Naive B cell (primary cell): ENCODE measurements around the gene TTF2. TPM values are rescaled to one million over a fixed set of nuclear protein-coding genes. Genes with fewer than 3 reads are reported as not detected.
A peak's percentile ranks its signal among the peaks of the same experiment; 100 is the strongest.

Source experiments
- ATAC-seq, 2 donors: fragments of 150-1000 bp; cut with Tn5 transposase; 2 replicates each; pipeline ENCODE4 v1.10.0; 2021; ENCODE audit warnings: low read depth in 2 of 2, mild to moderate bottlenecking in 2 of 2, moderate library complexity in 2 of 2
- DNase-seq: peaks from one replicate; pipeline ENCODE4 v3.0.0; 2022
- H3K27ac Mint-ChIP-seq, 6 donors: one replicate each; pipeline ENCODE4 v1.8.0; 2020 to 2022; ENCODE audit warnings: mild to moderate bottlenecking in 6 of 6, mixed read lengths in 6 of 6, moderate library complexity in 5 of 6, inconsistent platforms in 2 of 6
- H3K27me3 Mint-ChIP-seq, 3 donors: one replicate each; pipeline ENCODE4 v1.8.0; 2021 to 2022; ENCODE audit warnings: mixed read lengths in 3 of 3, mild to moderate bottlenecking in 1 of 3
- H3K36me3 Mint-ChIP-seq, 2 donors: one replicate each; pipeline ENCODE4 v1.8.0; 2020 to 2022; ENCODE audit warnings: mixed read lengths in 2 of 2, inconsistent platforms in 1 of 2, mild to moderate bottlenecking in 1 of 2
- H3K4me1 Mint-ChIP-seq, 3 donors: one replicate each; pipeline ENCODE4 v1.8.0; 2020 to 2022; ENCODE audit warnings: mixed read lengths in 3 of 3, inconsistent platforms in 1 of 3, mild to moderate bottlenecking in 1 of 3, moderate library complexity in 1 of 3
- H3K4me3 Mint-ChIP-seq, 8 donors: one replicate each; pipeline ENCODE4 v1.8.0; 2020 to 2022; ENCODE audit warnings: mild to moderate bottlenecking in 8 of 8, mixed read lengths in 8 of 8, moderate library complexity in 8 of 8, inconsistent platforms in 2 of 8
- H3K9me3 Mint-ChIP-seq, 7 donors: one replicate each; pipeline ENCODE4 v1.8.0; 2020 to 2022; ENCODE audit warnings: mixed read lengths in 7 of 7, mild to moderate bottlenecking in 5 of 7, inconsistent platforms in 2 of 7, moderate library complexity in 1 of 7
- polyA plus RNA-seq, 6 donors: library from polyadenylated mRNA; unstranded; fragments of 300-500 nt; fragmentation: Illumina TruSeq; gene quantifications; one replicate each; pipeline ENCODE4 v1.2.3, GENCODE V29; 2021; ENCODE audit warnings: low read depth in 6 of 6

Gene TTF2
- polyA plus RNA-seq, 6 donors from 2014 or later = 2.9 to 14.3 (median 10.9) TPM

DNA sequence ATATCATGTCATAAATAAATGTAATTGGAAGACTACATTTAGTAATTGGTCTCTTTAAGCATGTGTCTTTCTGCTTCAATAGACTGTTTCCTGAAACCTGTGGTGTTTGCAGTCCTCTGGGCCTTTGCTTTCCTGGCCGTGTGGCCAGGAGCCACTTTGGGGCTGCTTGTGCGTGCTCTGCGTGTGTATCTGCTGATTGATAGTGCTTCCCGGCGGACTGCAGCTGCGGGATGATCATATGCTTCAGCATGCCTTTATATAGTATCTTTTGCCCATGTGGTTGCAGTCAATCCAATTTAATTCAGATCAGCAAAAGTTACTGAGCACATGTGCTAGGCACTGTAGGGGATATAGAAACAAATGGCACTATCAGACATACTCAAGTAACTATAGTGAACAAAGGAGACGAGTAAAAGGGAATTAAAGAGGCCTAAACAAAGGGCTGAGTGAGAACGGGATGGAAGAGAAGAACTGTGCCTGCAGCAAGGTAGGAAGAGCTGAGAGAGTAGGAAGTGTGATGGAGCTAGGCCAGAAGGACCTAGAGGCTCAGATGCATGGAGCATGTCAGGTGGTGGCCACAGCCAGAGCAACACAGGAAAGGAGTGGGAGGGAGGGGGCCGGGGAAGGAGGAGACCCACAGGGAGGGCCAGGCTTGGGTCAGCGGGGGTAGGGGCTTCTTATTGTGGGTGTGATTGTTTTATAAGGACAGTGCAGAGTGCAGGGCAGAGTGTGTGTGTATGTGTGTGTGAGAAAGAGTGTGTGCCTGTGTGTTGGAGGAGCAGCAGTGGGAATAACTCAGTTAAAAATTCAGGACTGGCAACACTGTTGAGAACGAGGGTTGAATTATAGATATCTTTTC is 27.2 kb upstream of the TTF2 start:
- no peaks in the 10 kb centered on the region for H3K36me3 Mint-ChIP-seq
- H3K27me3 Mint-ChIP-seq = no peaks in the 10 kb centered on the region
- no peak overlapping the region for H3K4me3 Mint-ChIP-seq
- no peak overlapping the region for H3K27ac Mint-ChIP-seq
- H3K9me3 Mint-ChIP-seq = no peaks in the 10 kb centered on the region
- ATAC-seq (no peak), DNase-seq (no peak)
- peaks cover 0 to 5% (median 4%) of the 10 kb centered on the region in 3 donors for H3K4me1 Mint-ChIP-seq

- no peak for ATAC-seq
- H3K36me3 Mint-ChIP-seq = no peaks in the 10 kb centered on the region
- no peaks in the 10 kb centered on the region for H3K9me3 Mint-ChIP-seq
- no peak overlapping the region for H3K27ac Mint-ChIP-seq
- peaks cover 0 to 5% (median 4%) of the 10 kb centered on the region in 3 donors for H3K4me1 Mint-ChIP-seq
- no peaks in the 10 kb centered on the region for H3K27me3 Mint-ChIP-seq
- no peak for DNase-seq
- peak overlapping the region in 1 of 8 donors; percentile 38 for H3K4me3 Mint-ChIP-seq
Observed at GRCh38 chr1:117033772-117034171, 26.4 kb upstream of the TTF2 start.

GRCh38 chr1:117034791-117035290 is 25.3 kb upstream of the TTF2 start:
- Mint-ChIP-seq H3K27ac (no peak overlapping the region), H3K4me1 (peaks cover 0 to 5% (median 4%) of the 10 kb centered on the region in 3 donors), H3K4me3 (no peak overlapping the region), H3K9me3 (no peaks in the 10 kb centered on the region), H3K36me3 (no peaks in the 10 kb centered on the region), H3K27me3 (no peaks in the 10 kb centered on the region)
- DNase-seq (no peak), ATAC-seq (no peak)

DNA sequence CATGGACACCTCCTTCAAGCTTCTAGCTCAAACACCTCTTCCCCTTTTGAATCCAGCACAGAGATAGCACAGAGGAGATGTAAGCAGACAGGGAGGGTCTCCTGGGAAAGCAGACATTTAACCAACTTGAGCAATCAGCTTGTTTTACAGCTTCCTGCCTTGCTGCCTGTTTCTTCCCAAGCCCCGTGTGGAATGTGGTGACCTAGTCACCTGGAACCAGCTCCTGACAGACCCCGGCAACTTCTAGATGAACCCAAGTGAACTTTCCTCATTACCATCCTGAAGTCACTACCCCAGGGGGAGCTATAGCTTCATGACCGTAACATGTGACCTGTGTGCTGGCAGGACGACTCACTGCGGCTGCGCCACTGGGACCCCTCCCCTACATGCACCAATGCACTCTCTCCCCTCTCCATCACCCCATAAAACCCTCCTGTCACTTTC is 24.1 kb upstream of the TTF2 start:
- DNase-seq (no peak), ATAC-seq (no peak)
- H3K4me3 Mint-ChIP-seq = no peak overlapping the region
- no peak overlapping the region for H3K27ac Mint-ChIP-seq
- no peaks in the 10 kb centered on the region for H3K36me3 Mint-ChIP-seq
- H3K27me3 Mint-ChIP-seq = no peaks in the 10 kb centered on the region
- peaks cover 0 to 5% (median 4%) of the 10 kb centered on the region in 3 donors for H3K4me1 Mint-ChIP-seq
- no peaks in the 10 kb centered on the region for H3K9me3 Mint-ChIP-seq

- ATAC-seq (no peak), DNase-seq (no peak)
- Mint-ChIP-seq H3K27me3 (no peaks in the 10 kb centered on the region), H3K4me1 (peaks cover 0 to 3% (median 3%) of the 10 kb centered on the region in 3 donors), H3K36me3 (no peaks in the 10 kb centered on the region), H3K27ac (no peak overlapping the region), H3K4me3 (no peak overlapping the region), H3K9me3 (peaks cover 0 to 5% (median 0%) of the 10 kb centered on the region in 7 donors)
Observed at GRCh38 chr1:117037802-117038201, 22.3 kb upstream of the TTF2 start.

GRCh38 chr1:117038236-117038635 is 21.9 kb upstream of the TTF2 start:
- H3K27me3 Mint-ChIP-seq = no peaks in the 10 kb centered on the region
- no peak overlapping the region for H3K27ac Mint-ChIP-seq
- DNase-seq (no peak), ATAC-seq (no peak)
- H3K4me1 Mint-ChIP-seq = no peaks in the 10 kb centered on the region
- H3K9me3 Mint-ChIP-seq = peaks cover 0 to 5% (median 0%) of the 10 kb centered on the region in 7 donors
- no peak overlapping the region for H3K4me3 Mint-ChIP-seq
- no peaks in the 10 kb centered on the region for H3K36me3 Mint-ChIP-seq

GRCh38 chr1:117044217-117044616 is 15.9 kb upstream of the TTF2 start:
- Mint-ChIP-seq H3K27me3 (no peaks in the 10 kb centered on the region), H3K36me3 (no peaks in the 10 kb centered on the region)

GRCh38 chr1:117045644-117046043 is 14.5 kb upstream of the TTF2 start:
- Mint-ChIP-seq H3K4me1 (peaks cover 26 to 36% (median 29%) of the 10 kb centered on the region in 3 donors), H3K4me3 (no peak overlapping the region), H3K27ac (peak overlapping the region in 2 of 6 donors; percentile 33 to 37), H3K36me3 (no peaks in the 10 kb centered on the region), H3K27me3 (no peaks in the 10 kb centered on the region), H3K9me3 (peaks cover 0 to 5% (median 2%) of the 10 kb centered on the region in 7 donors)
- no peak for ATAC-seq
- DNase-seq = no peak

More at GRCh38 chr1:117044217-117044616, 15.9 kb upstream of the TTF2 start:
- DNase-seq = no peak
- H3K4me3 Mint-ChIP-seq = no peak overlapping the region
- ATAC-seq = no peak
- peaks cover 11 to 23% (median 14%) of the 10 kb centered on the region in 3 donors for H3K4me1 Mint-ChIP-seq
- no peak overlapping the region for H3K27ac Mint-ChIP-seq
- peaks cover 0 to 5% (median 2%) of the 10 kb centered on the region in 7 donors for H3K9me3 Mint-ChIP-seq

GRCh38 chr1:117046781-117047180 is 13.3 kb upstream of the TTF2 start:
- Mint-ChIP-seq H3K9me3 (peaks cover 0 to 4% (median 0%) of the 10 kb centered on the region in 7 donors), H3K27ac (peak overlapping the region in 1 of 6 donors; percentile 12), H3K4me3 (no peak overlapping the region), H3K27me3 (no peaks in the 10 kb centered on the region), H3K36me3 (no peaks in the 10 kb centered on the region), H3K4me1 (peaks cover 35 to 44% (median 40%) of the 10 kb centered on the region in 3 donors)
- DNase-seq = no peak
- ATAC-seq = no peak

GRCh38 chr1:117047271-117047670 is 12.9 kb upstream of the TTF2 start:
- no peaks in the 10 kb centered on the region for H3K36me3 Mint-ChIP-seq
- DNase-seq = no peak
- H3K4me3 Mint-ChIP-seq = peak overlapping the region in 1 of 8 donors; percentile 45
- peaks cover 0 to 4% (median 0%) of the 10 kb centered on the region in 7 donors for H3K9me3 Mint-ChIP-seq
- peaks cover 39 to 44% (median 44%) of the 10 kb centered on the region in 3 donors for H3K4me1 Mint-ChIP-seq
- peak overlapping the region in 2 of 6 donors; percentile 25 to 96 for H3K27ac Mint-ChIP-seq
- no peaks in the 10 kb centered on the region for H3K27me3 Mint-ChIP-seq
- ATAC-seq = no peak

DNA sequence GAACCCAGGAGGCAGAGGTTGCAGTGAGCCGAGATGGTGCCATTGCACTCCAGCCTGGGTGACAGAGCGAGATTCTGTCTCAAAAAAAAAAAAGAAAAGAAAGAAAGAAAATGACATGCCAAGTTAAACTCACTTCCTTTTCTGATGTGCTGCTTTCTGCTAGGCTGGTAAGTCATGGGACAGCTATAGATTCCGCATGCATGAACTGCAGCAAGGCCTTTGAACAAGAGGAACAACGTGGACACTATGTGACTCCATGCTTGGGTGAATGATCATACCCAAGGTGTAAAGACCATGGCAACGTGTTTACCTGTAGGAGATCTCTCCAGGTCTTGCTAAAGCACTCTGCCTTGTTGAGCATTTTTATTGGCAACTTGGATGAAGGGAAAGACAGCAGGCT is 10.3 kb upstream of the TTF2 start:
- Mint-ChIP-seq H3K27ac (peak overlapping the region; percentile 67 to 98 (median 95)), H3K36me3 (no peaks in the 10 kb centered on the region), H3K27me3 (no peaks in the 10 kb centered on the region), H3K9me3 (no peaks in the 10 kb centered on the region), H3K4me1 (peaks cover 41 to 44% (median 44%) of the 10 kb centered on the region in 3 donors), H3K4me3 (peak overlapping the region in 6 of 8 donors; percentile 2 to 76 (median 68))
- ATAC-seq (peak; percentile 68 to 69), DNase-seq (peak; percentile 61)

DNA sequence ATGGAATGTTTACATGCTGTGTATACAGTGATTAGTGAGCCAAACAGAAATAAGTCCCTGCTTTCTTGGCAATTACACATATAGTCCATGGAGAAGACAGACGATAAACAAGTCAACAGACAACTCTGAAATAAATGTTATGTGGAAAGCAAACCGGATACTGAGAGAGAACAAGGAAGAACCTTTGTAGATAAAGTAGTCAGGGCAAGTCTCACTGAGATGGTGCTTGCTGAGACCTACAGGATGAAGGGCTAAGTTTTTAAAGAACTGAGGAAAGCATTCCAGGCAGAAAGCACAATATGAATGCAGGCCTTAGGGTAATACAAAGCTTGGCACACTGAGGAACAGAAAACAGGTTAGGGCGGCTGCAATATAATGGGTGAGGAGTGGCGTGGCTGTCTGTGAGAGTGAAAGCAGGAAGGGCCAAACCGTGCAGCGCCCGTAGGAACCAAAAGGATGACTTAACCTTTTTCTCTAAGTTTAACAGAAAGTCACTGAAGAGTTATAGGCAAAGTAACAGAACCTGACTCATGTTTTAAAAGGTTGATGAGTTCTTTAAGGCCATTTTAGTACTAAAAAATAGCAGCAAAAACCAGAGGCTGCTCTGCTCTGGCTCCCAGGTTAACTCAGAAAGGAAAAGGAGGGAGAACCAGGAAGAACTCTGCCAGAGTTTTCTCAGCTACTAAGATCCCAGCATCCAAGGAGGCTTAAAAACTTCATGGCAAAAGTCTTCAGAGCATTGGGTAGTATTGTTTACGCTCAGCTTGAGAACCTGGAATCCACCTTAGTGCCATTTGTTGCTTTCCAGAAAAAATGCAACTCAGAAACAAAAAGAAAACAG is 8.7 kb upstream of the TTF2 start:
- H3K9me3 Mint-ChIP-seq = no peaks in the 10 kb centered on the region
- DNase-seq (peak; percentile 19), ATAC-seq (no peak)
- peak overlapping the region; percentile 1 to 95 (median 68) for H3K4me3 Mint-ChIP-seq
- H3K27me3 Mint-ChIP-seq = no peaks in the 10 kb centered on the region
- H3K27ac Mint-ChIP-seq = peak overlapping the region; percentile 2 to 98 (median 88)
- no peaks in the 10 kb centered on the region for H3K36me3 Mint-ChIP-seq
- H3K4me1 Mint-ChIP-seq = peaks cover 38 to 44% (median 41%) of the 10 kb centered on the region in 3 donors

DNA sequence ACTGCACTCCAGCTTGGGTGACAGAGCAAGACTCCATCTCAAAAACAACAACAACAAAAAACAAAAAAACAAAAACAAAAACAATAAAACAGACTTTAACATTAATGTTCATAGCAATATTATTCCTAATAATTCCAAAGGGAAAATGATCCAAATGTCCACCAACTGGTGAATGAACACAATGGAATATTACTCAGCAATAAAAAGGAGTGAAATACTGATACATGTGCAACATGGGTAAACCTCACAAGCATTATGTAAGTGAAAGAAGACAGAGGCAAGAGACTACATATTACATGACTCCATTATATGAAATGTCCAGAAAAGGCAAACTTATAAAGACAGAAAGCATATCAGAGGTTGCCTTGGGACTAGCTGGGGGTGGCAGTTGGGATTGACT is 6.1 kb upstream of the TTF2 start:
- DNase-seq = no peak
- Mint-ChIP-seq H3K9me3 (no peaks in the 10 kb centered on the region), H3K4me1 (peaks cover 27 to 37% (median 36%) of the 10 kb centered on the region in 3 donors), H3K36me3 (no peaks in the 10 kb centered on the region), H3K27ac (no peak overlapping the region), H3K27me3 (no peaks in the 10 kb centered on the region), H3K4me3 (no peak overlapping the region)
- ATAC-seq = no peak
